ENCODE data around the gene UGT2B17. TPM values are rescaled to one million over a fixed set of nuclear protein-coding genes. Genes with fewer than 3 reads are reported as not detected.
"Not testable (repeated sequence)": the region's sequence is repeated elsewhere in the genome, so short reads cannot be mapped to it uniquely, and the experiment has no call there.

Gene UGT2B17
- total RNA-seq, 2 experiments from 2014 or later: not detected

- ChIA-PET POLR2A (interaction anchor here (0.8 kb wide), 1 partner anchor 9 kb away, joined by 3 read pairs; no protein-coding TSS in a partner anchor), CTCF (ENCODE audit: unreplicated experiment) (no interaction called here)
- no TSS peak for BruUV-seq (replicated peaks)
These were observed 3.4 kb downstream of the UGT2B17 start for GRCh38 chr4:68572653-68573170.

GRCh38 chr4:68570122-68570507 is 6.0 kb downstream of the UGT2B17 start:
- Histone ChIP-seq H3K36me3 (ENCODE audit: insufficient read depth, low read length) (no peaks in the 10 kb centered on the region), H4K20me1 (ENCODE audit: insufficient read depth, low read length) (no peaks in the 10 kb centered on the region), H3K9me2 (ENCODE audit: insufficient read depth, low read length) (no peaks in the 10 kb centered on the region), H2AFZ (ENCODE audit: low read length) (no peak overlapping the region), H3K79me2 (ENCODE audit: insufficient read depth, low read depth, low read length) (no peaks in the 10 kb centered on the region), H3K27ac (ENCODE audit: low read depth, low read length, poor library complexity, severe bottlenecking) (no peak overlapping the region), H3K9me3 (ENCODE audit: low read length) (no peaks in the 10 kb centered on the region), H3K4me3 (ENCODE audit: low read depth, low read length, poor library complexity, severe bottlenecking) (no peak overlapping the region), H3K4me2 (ENCODE audit: low read length) (no peak overlapping the region), H3K4me1 (ENCODE audit: insufficient read depth, low read length, poor library complexity, severe bottlenecking) (no peaks in the 10 kb centered on the region)
- ChIA-PET CTCF (ENCODE audit: unreplicated experiment) (no interaction called here), POLR2A (no interaction called here)
- intact Hi-C loops (cut with micrococcal nuclease; ENCODE audit: unreplicated experiment): no loop called here
- no TSS peak for BruUV-seq (replicated peaks)
- no peak for TF ChIP-seq EZH2phosphoT487 (IDR thresholded peaks at IDR 0.05; ENCODE audit: borderline replicate concordance, low read depth, low read length)
- TF ChIP-seq, protein P1, sequence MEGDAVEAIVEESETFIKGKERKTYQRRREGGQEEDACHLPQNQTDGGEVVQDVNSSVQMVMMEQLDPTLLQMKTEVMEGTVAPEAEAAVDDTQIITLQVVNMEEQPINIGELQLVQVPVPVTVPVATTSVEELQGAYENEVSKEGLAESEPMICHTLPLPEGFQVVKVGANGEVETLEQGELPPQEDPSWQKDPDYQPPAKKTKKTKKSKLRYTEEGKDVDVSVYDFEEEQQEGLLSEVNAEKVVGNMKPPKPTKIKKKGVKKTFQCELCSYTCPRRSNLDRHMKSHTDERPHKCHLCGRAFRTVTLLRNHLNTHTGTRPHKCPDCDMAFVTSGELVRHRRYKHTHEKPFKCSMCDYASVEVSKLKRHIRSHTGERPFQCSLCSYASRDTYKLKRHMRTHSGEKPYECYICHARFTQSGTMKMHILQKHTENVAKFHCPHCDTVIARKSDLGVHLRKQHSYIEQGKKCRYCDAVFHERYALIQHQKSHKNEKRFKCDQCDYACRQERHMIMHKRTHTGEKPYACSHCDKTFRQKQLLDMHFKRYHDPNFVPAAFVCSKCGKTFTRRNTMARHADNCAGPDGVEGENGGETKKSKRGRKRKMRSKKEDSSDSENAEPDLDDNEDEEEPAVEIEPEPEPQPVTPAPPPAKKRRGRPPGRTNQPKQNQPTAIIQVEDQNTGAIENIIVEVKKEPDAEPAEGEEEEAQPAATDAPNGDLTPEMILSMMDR (conservative IDR thresholded peaks at IDR 0.05; ENCODE audit: low read length): no peak
- no peak for DNase-seq (ENCODE audit: low spot score)

More at GRCh38 chr4:68572653-68573170, 3.4 kb downstream of the UGT2B17 start:
- Histone ChIP-seq H3K4me2 (ENCODE audit: low read length) (no peak overlapping the region), H4K20me1 (ENCODE audit: insufficient read depth, low read length) (no peaks in the 10 kb centered on the region), H3K9me3 (ENCODE audit: low read length) (no peaks in the 10 kb centered on the region), H3K4me1 (ENCODE audit: insufficient read depth, low read length, poor library complexity, severe bottlenecking) (peaks cover 10% of the 10 kb centered on the region), H3K79me2 (ENCODE audit: insufficient read depth, low read depth, low read length) (no peaks in the 10 kb centered on the region), H3K27ac (ENCODE audit: low read depth, low read length, poor library complexity, severe bottlenecking) (no peak overlapping the region), H3K4me3 (ENCODE audit: low read depth, low read length, poor library complexity, severe bottlenecking) (no peak overlapping the region), H2AFZ (ENCODE audit: low read length) (no peak overlapping the region), H3K36me3 (ENCODE audit: insufficient read depth, low read length) (no peaks in the 10 kb centered on the region), H3K9me2 (ENCODE audit: insufficient read depth, low read length) (no peaks in the 10 kb centered on the region)
- TF ChIP-seq, protein P1 (conservative IDR thresholded peaks at IDR 0.05; ENCODE audit: low read length): no peak
- no peak for TF ChIP-seq EZH2phosphoT487 (IDR thresholded peaks at IDR 0.05; ENCODE audit: borderline replicate concordance, low read depth, low read length)
- intact Hi-C loops (cut with micrococcal nuclease; ENCODE audit: unreplicated experiment): no loop called here
- no peak for DNase-seq (ENCODE audit: low spot score)

DNA sequence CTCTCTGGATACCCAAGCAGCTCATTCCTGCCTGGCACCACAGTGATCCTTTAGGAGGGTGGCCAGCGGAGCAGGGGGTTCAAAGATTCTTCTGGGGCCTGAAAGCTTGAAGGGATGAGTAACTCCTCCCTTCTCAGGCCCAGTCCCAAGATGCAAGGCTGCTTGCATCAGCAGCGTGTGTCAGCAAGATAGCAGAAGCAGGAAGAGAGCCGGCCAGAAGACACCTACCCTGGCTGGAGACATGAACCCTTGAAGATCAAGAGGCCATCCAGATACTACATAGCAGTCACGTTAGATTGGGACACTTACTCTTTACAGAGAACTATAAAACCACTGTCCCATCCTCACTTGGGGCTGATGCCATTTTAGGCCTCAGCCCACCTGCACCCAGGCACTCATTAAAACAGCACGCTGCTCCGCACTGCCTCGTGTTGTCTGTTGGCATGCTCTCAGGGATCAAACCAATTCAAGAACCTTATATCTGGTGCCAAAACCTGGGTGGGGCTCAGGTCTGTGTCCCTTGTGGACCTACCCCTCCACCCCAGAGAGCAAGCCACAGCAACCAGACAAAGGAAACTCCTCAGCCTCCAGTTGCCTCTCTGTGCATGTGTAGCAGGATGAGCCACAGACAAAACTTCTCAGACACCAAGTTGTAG is 6.5 kb downstream of the UGT2B17 start:
- DNase-seq (ENCODE audit: low spot score): no peak
- TF ChIP-seq EZH2phosphoT487 (IDR thresholded peaks at IDR 0.05; ENCODE audit: borderline replicate concordance, low read depth, low read length): no peak
- TF ChIP-seq, protein P1 (conservative IDR thresholded peaks at IDR 0.05; ENCODE audit: low read length): no peak
- H3K79me2 ChIP-seq (ENCODE audit: insufficient read depth, low read depth, low read length): no peaks in the 10 kb centered on the region
- H3K4me1 ChIP-seq (ENCODE audit: insufficient read depth, low read length, poor library complexity, severe bottlenecking): no peaks in the 10 kb centered on the region
- H3K4me2 ChIP-seq (ENCODE audit: low read length): no peak overlapping the region
- CTCF ChIA-PET (ENCODE audit: unreplicated experiment): no interaction called here
- H4K20me1 ChIP-seq (ENCODE audit: insufficient read depth, low read length): no peaks in the 10 kb centered on the region
- H2AFZ ChIP-seq (ENCODE audit: low read length): no peak overlapping the region
- POLR2A ChIA-PET: no interaction called here
- H3K9me2 ChIP-seq (ENCODE audit: insufficient read depth, low read length): no peaks in the 10 kb centered on the region
- intact Hi-C loops (cut with micrococcal nuclease; ENCODE audit: unreplicated experiment): no loop called here
- H3K36me3 ChIP-seq (ENCODE audit: insufficient read depth, low read length): no peaks in the 10 kb centered on the region
- no TSS peak for BruUV-seq (replicated peaks)
- H3K4me3 ChIP-seq (ENCODE audit: low read depth, low read length, poor library complexity, severe bottlenecking): no peak overlapping the region
- H3K27ac ChIP-seq (ENCODE audit: low read depth, low read length, poor library complexity, severe bottlenecking): no peak overlapping the region
- no peaks in the 10 kb centered on the region for H3K9me3 ChIP-seq (ENCODE audit: low read length)

DNA sequence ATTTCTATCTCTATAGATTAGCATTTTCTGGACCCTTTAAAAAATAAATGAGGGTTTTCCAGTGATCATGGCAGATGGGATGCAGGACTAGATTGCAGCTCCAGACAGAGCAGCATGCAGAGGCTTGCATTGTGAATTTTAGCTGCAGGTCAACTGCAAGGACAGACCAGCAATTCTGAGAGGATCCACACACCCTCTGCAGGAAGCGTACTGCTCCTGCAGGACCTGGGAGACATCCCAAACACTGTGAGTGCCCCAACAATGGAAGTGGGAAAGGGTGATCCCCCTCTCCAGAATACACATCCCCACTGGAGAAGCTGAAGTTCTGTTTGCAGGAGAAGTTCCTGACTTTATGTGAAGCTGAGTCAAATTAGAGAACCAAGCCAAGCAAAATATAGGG is 7.1 kb downstream of the UGT2B17 start:
- POLR2A ChIA-PET; BruUV-seq (replicated peaks); H3K4me2 ChIP-seq (ENCODE audit: low read length); H3K9me3 ChIP-seq (ENCODE audit: low read length); H3K79me2 ChIP-seq (ENCODE audit: insufficient read depth, low read depth, low read length); CTCF ChIA-PET (ENCODE audit: unreplicated experiment); H3K4me1 ChIP-seq (ENCODE audit: insufficient read depth, low read length, poor library complexity, severe bottlenecking); H3K36me3 ChIP-seq (ENCODE audit: insufficient read depth, low read length); H3K9me2 ChIP-seq (ENCODE audit: insufficient read depth, low read length); H3K27ac ChIP-seq (ENCODE audit: low read depth, low read length, poor library complexity, severe bottlenecking); intact Hi-C loops (cut with micrococcal nuclease; ENCODE audit: unreplicated experiment); DNase-seq (ENCODE audit: low spot score); H2AFZ ChIP-seq (ENCODE audit: low read length); H3K4me3 ChIP-seq (ENCODE audit: low read depth, low read length, poor library complexity, severe bottlenecking); H4K20me1 ChIP-seq (ENCODE audit: insufficient read depth, low read length): not testable (repeated sequence)
